Inflammatory macrophage treated with lipopolysaccharide for 1 hour (primary cell): ENCODE results near the gene CDK5.
A peak's percentile ranks its signal among the peaks of the same experiment; 100 is the strongest.

ENCODE experiments used
- DNase-seq, 2 donors: peaks; one replicate each; pipeline ENCODE4 v3.0.0-alpha.2; 2020 to 2022

Gene CDK5

DNA sequence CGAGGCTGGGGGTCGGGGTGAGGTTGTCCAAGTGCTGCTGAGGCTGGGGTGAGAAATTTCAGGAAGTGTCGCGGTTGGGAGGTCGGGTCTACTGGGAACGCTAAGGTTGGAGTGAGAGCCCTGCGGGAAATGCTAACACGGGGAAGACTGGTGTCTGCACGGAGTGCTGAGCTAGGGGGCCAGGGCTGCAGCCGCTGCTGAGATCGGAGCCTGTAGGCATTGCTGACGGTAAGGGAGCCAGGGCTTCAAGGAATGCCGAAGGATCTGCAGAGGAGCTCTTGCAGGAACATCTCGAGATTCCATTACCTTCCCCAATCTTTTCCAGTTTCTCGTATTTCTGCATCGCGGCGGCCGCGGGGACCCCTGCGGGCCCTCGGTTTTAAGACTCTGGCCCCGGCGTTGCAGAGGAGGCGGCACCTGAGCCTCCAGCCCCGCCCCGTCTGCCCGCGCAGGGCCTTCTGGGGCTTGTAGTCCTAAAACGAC is at the start of gene CDK5:
Gene CDK5, minus strand, starts transcription at position 392 of the 483 bp plus-strand sequence. Its CDS starts 49 bp downstream, at position 343.
- no peak for DNase-seq

- no peak for DNase-seq
These were observed 46.9 kb upstream of the CDK5 start for GRCh38 chr7:151104411-151105235.

DNA sequence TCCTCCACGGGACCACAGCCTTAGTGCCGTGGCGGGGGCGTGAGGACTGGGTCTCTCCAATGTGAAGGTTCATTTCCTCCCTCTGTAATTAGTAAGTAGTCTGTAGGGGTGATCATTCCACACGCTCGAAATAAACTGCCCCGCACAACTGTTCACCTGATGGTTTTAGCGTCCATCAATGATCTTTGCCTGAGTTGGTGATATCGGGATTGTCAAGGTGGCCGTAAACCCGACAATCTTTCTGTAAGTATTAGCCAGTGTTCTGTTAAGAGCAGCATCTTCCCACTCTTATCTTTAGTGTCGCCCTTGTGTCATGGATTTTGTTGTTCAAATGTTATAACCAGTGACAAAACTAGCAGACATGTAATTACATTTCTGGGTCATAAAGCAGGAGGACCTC is 46.3 kb upstream of the CDK5 start:
- no peak for DNase-seq

DNA sequence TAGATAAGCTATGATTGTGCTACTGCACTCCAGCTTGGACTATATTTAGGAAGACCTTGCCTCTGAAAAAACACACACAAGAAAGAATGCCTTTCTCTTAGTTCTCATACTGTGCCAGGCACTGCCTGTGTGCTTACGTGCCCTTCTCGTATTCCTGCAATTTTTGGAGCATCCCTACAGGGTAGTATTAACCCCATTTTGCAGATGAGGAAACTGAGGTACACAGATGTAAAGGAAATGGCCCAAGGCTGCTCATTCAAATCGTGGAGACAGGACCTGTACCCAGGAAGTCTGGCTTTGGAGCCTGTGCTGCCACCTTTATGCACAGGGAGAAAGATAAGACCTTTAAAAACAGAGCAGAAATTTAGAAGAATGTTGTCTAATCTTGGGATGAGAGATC is 45.3 kb upstream of the CDK5 start:
- DNase-seq, result no peak

- DNase-seq, result no peak
These were observed 44.1 kb upstream of the CDK5 start for GRCh38 chr7:151101621-151102396.

DNA sequence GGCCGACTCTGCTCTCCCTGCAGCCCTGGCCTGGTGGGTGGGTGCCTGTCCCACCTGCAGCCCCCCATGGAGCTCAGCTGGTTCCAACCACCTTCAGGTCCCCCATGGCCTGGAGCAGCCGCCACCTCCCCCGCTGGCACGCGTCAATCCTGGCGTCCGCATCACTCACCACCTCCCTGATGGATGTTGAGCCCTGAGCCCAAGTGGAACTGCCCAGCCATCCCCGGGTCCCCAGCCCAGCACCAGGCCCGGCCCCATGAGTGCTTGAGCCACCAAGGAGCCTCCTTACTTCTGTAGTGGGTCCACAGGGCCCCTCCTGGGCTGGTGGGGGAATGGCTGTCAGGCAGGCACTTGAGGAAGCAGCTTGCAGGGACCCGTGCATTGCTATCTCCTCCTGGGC is 43.2 kb upstream of the CDK5 start:
- no peak for DNase-seq

DNA sequence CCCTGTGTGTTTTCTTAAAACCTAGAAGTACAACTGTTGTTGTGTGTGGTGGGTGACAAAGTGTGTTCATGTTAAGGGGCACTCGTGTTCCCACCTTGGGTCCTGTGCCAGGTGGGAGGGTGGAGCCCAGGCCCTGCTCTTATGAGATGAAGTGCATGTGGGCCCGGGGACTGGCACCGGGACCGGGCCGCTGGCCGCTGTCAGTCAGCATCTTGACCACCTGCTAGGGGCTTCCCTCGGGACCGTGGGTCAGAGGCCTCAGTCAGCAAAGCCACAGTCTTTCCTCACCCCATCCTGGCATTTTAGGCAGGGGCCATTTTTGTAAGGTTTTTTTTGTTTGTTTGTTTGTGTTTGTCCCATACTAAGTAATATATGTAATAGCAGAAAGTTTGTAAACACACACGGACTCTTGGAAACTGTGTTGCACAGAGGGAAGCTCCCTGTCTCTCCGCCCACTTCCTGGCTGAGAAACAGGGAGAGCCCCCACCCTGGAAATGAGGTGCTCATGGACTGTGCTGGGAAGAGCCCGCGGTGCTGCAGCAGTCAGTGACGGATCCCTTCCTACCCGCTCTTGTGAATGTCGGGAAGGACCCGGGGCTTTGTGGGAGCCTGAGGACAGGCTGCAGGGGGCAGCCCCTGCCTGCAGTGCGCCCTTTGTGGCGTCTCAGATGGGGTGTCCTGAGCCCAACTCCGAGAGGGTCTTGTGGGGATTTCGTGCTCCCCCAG is 42.0 kb upstream of the CDK5 start:
- peak in 1 of 2 donors; percentile 45 for DNase-seq

GRCh38 chr7:151095828-151096475 is 38.3 kb upstream of the CDK5 start:
- DNase-seq, result no peak

DNA sequence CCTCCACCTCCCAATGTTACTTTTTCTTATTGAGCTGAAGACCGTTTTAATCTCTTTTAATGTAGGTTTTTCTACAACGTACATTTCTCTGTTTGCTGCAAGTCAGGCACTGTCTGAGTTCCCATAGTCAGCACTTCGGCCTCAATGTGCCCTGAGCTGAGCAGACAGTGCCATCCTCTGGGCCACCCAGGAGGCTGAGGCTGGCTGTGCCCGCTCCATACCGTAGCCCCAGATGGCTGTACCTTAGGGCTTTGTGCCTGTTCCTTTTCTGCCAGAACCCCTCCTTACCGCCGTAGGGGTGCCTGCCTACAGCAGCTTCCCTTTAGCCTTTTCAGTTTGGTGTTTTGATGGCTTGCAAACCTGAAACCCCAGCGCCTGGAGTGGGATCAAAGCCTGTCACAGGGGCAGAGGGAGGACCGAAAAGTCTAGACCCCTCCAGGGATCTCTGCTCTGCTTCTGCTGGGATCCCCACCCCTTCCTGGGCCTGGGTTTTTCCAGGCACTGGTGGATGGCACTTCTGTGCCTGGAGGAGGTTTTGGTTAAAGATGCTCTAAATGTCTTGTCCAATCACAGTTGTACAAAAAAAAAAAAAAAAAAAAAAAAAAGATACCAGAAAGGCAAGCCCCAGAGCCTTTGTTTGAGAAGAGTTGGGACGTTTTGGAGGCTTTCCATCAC is 37.6 kb upstream of the CDK5 start:
- no peak for DNase-seq

DNA sequence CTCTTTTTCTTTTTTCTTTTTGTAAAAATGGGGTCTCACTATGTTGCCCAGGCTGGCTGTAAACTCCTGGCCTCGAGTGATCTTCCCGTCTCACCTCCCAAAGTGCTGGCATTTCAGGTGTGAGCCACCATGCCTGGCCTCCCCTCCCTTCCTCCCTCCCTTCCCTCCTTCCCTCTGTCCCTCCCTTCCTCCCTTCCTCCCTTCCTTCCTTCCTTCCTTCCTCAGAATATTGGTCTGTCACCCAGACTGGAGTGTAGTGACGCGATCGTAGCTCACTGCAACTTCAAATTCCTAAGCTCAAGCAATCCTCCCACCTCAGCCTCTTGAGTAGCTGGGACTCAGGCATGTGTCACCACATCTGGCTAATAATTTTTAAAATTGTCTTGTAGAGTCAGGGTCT is 37.0 kb upstream of the CDK5 start:
- DNase-seq, result no peak

DNA sequence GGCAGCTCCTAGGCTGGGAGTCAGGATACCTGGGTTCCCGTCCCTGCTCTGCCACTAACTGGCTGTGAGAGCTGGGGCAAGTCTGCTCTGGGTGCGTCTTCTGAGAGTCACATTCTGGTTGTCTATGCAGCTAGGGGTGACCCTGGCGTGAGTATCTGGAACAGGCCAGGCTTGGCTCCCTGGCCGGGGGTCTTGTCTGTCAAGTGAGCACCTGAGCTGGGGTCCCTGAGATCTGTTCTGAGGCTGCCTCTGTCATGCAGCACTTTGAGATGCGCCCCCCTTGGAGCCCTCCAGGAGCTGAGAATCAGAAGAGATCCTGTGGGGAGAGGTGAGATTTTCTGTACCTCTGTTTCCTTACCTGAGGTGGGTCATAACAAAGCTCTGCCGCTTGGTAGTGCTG is 36.1 kb upstream of the CDK5 start:
- DNase-seq, result no peak

DNA sequence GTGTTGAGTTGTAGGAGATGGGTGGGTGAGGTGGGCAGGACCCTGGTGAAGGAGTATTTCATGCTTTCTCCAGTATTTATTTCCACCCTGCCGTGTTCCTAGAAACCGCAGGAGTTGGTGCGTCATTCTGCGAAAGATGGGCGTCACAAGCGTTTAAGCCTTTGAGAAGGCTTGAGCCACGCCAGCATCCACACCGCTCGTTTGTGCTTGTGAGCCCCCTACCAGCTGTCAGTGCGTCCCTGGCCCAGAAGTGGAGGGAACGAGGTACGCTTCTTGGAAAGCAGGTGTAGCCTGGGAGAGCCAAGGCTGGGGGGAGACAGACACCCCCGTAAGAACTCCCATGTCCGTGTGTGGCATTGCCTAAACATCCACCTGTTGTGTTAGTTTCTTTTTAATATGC is 34.3 kb upstream of the CDK5 start:
- DNase-seq, result no peak

DNA sequence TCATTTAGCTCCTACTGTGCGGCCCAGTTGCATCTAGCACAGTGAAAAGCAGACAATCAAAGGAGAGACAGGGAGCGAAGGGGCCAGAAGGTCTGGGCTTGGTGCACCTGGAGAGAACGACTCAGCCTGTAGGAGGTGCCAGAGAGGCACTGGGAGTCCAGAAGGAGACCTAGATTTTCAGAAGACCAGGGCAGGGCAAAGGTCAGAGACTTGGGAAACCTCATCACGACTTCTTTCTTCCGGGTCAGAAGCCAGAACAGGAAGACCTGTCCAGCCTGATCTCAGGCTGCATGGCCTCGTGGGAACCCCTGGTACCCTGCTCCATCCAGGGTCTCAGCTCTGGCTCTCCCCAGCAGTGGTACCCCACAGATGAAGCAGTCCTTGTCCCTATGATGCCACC is 33.7 kb upstream of the CDK5 start:
- peak; percentile 73 to 76 for DNase-seq

- no peak for DNase-seq
These were observed 33.3 kb upstream of the CDK5 start for GRCh38 chr7:151091003-151091402.

GRCh38 chr7:151089893-151090730 is 32.4 kb upstream of the CDK5 start:
- DNase-seq, result no peak

DNA sequence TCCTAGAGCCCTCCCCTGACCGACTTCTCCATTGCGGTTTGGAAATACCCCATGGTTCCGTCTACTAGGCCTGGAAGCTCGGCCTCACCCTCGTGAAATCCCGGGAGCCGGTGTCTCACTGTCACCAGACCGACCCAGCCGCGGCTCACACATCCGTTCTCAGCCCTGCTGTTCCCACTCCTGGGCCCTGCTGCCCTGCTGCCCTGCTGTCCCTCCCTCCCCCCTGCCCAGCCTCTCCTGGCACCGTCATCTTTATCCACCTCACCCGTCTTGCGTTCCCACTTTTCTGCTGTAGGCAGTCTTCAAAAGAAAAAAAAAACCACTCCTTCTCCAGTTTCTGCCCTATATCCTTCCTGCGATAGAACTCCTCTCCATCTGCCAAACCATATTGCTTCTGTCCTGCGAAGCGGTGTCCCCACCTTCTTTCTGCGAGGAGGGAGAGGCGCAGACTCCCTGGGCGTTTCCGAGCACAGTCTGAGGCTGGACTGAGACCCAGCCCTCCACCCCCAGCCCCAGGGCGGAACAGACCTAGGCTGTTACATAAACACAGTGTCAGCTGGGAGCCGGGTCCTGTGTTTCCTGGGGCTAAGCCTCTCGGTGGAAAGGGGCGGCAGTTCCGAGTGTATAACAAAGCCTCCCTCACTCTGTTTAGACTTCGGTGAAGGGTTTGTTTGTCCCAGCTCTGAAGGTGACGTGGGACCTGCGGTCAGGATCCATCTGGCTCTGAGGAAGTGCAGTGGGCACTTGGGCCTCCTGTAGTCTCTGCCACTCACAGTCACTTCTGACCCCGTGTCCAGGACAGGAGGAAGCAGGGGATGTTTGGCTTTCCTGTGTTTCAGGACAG is 31.4 kb upstream of the CDK5 start:
- DNase-seq, result peak; percentile 96 to 99

DNA sequence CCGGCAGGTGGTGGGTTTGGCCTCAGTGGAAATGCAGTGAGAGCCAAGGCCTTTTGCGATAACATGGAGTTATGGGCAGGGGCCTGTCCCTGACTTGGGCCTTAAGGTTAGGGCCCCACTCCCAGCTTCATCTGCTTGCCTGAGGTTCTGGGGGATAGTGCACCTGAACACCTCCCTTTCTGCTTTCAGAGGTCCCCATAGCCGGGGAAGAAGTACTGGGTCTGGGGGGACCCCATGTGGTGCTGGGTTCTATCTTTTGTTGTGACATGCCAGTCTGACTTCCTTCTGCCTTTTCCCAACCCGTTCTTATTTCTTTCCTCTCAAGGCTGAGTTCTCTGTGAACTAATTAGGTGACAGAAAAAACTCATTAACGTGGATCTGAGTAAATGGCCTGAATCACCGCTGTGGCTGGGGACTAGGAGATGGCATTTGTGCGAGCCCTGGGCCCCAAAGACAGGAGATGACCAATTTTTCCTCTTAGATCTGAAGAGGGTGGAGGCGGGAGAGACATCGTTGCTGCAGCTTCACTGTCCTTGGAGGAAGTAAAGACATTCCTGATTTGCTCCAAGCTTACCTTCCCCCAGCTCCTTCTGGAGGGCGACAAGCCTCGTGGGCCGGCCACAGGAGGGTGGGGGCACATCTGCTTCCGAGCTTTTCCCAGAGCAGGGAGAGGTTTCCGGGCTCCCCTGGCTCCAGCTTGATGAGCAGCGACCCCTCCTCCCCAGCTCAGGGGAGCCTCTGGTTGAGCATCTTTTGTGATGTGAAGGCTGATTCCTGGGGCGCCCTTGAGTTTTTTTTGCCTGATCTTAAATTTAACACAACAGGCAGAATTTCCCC is 30.5 kb upstream of the CDK5 start:
- DNase-seq, result peak in 1 of 2 donors; percentile 49

DNA sequence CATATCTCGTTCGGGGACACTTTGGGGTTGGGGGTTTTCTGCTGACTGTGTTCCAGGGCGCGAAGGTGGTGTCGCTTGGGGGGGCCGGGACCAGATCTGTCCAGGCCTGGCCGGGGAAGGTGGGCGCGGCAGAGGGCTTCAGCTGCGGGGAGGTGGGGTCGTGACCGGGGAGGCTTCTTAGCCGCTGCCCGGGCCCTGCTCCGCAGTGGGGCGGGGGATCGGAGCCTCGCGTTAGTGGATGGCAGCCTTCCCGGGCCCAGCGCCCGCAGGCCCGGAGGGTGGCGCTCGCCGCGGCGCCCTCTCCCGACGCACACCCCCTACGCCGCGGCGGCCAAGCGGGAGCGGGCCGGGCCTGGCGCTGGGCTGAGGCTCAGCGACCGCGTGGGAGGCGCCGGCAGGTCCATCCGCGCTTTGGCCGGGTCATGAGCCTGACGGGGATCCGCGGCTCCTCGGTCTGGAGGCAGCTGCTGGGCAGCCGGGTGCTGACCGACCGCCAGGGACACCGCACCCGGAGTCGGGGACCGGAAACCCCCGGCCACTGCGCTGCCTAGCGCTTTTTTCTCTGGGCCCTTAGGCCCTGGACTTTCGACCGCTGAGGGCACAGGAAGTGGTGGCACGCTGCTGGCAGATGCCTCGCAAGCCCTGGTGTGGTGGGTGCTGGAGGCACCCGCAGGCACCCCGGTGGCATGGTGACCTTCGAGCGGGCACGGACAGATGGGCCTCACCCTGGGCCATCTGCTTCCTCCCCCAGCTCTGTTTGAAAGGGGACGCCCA is 29.7 kb upstream of the CDK5 start:
- DNase-seq, result peak; percentile 49 to 60
